Neuronal stem cell (in vitro differentiated cells): Measurements from ENCODE around the gene LRP1B.

Experiments
- DNase-seq: peaks from one replicate; pipeline ENCODE4 v3.0.0-alpha.2; 2013; ENCODE audit warnings: low spot score
- H2AFZ ChIP-seq: one replicate; pipeline ENCODE4 v1.6.1; 2013; ENCODE audit warnings: mild to moderate bottlenecking, low read length, inconsistent platforms
- H2AK5ac ChIP-seq: 2 replicates; pipeline ENCODE4 v1.6.1; 2013; ENCODE audit warnings: low read depth, mild to moderate bottlenecking, inconsistent platforms, low read length, moderate library complexity, mixed read lengths
- H2BK120ac ChIP-seq: 2 replicates; pipeline ENCODE4 v1.6.1; 2013; ENCODE audit warnings: low read depth, mild to moderate bottlenecking, inconsistent platforms, low read length, moderate library complexity, mixed read lengths
- H2BK12ac ChIP-seq: one replicate; pipeline ENCODE4 v1.6.1; 2013; ENCODE audit warnings: low read length, inconsistent platforms
- H2BK15ac ChIP-seq: 2 replicates; pipeline ENCODE4 v1.6.1; 2013; ENCODE audit warnings: mild to moderate bottlenecking, low read length, inconsistent platforms, mixed read lengths
- H2BK5ac ChIP-seq: one replicate; pipeline ENCODE4 v1.6.1; 2013; ENCODE audit warnings: inconsistent platforms, mild to moderate bottlenecking, low read length, moderate library complexity
- H3K14ac ChIP-seq: one replicate; pipeline ENCODE4 v1.6.1; 2013; ENCODE audit warnings: low read length, inconsistent platforms
- H3K18ac ChIP-seq: 2 replicates; pipeline ENCODE4 v1.6.1; 2013; ENCODE audit warnings: low read length, inconsistent platforms
- H3K23ac ChIP-seq: 2 replicates; pipeline ENCODE4 v1.6.1; 2013; ENCODE audit warnings: low read depth, mild to moderate bottlenecking, mixed read lengths, low read length, inconsistent platforms; ENCODE audit not compliant: poor library complexity
- H3K27ac ChIP-seq: replicated peaks from 3 replicates; pipeline ENCODE4 v1.5.1; 2013; ENCODE audit warnings: low read length, inconsistent platforms
- H3K27me3 ChIP-seq, 3 experiments: 2 replicates each; pipeline ENCODE4 v1.6.1; 2013; ENCODE audit warnings: low read length in 3 of 3, mild to moderate bottlenecking in 2 of 3, inconsistent platforms in 1 of 3, low read depth in 1 of 3, mixed read lengths in 1 of 3, moderate library complexity in 1 of 3; ENCODE audit not compliant: control insufficient read depth in 3 of 3, insufficient read depth in 3 of 3
- H3K36me3 ChIP-seq, 2 donors: replicated peaks in 1 of 2; 2 replicates each; pipeline ENCODE4 v1.6.1; 2013; ENCODE audit warnings: low read length in 2 of 2; ENCODE audit not compliant: control insufficient read depth in 2 of 2, insufficient read depth in 2 of 2
- H3K4ac ChIP-seq: 2 replicates; pipeline ENCODE4 v1.6.1; 2013; ENCODE audit warnings: inconsistent platforms, mild to moderate bottlenecking, low read length, moderate library complexity
- H3K4me1 ChIP-seq, 2 donors: 1 replicate in 1 of 2; 2 replicates in 1 of 2; pipeline ENCODE4 v1.6.1; 2013; ENCODE audit warnings: low read length in 2 of 2, low read depth in 1 of 2; ENCODE audit not compliant: control insufficient read depth in 2 of 2, insufficient read depth in 1 of 2
- H3K4me2 ChIP-seq: one replicate; pipeline ENCODE4 v1.6.1; 2013; ENCODE audit warnings: mild to moderate bottlenecking, low read length, inconsistent platforms; ENCODE audit not compliant: insufficient read depth, poor library complexity, severe bottlenecking
- H3K4me3 ChIP-seq, 2 donors: 2 replicates each; pipeline ENCODE4 v1.5.1; 2013; ENCODE audit warnings: low read length in 2 of 2, mild to moderate bottlenecking in 2 of 2, inconsistent platforms in 1 of 2, moderate library complexity in 1 of 2
- H3K79me1 ChIP-seq: one replicate; pipeline ENCODE4 v1.6.1; 2013; ENCODE audit warnings: low read depth, mild to moderate bottlenecking, inconsistent platforms, low read length, moderate library complexity
- H3K9ac ChIP-seq: one replicate; pipeline ENCODE4 v1.6.1; 2013; ENCODE audit warnings: mild to moderate bottlenecking, low read depth, low read length, inconsistent platforms; ENCODE audit not compliant: poor library complexity
- H3K9me3 ChIP-seq, 2 donors: replicated peaks in 1 of 2; 2 replicates each; pipeline versions ENCODE3 to v1.6.1; 2013; ENCODE audit warnings: low read length in 2 of 2, mild to moderate bottlenecking in 2 of 2, inconsistent platforms in 1 of 2, low read depth in 1 of 2, mixed read lengths in 1 of 2, moderate library complexity in 1 of 2; ENCODE audit not compliant: control insufficient read depth in 2 of 2, insufficient read depth in 1 of 2
- H4K8ac ChIP-seq: one replicate; pipeline ENCODE4 v1.6.1; 2013; ENCODE audit warnings: low read depth, mild to moderate bottlenecking, inconsistent platforms, low read length, moderate library complexity
- H4K91ac ChIP-seq: one replicate; pipeline ENCODE4 v1.6.1; 2013; ENCODE audit warnings: low read length, low read depth, mild to moderate bottlenecking, inconsistent platforms; ENCODE audit not compliant: poor library complexity
- WGBS, 2 donors: extraction: QIAGEN DNeasy Blood & Tissue Kit; methylation state at CpG; one replicate each; pipeline ENCODE4 v1.1.7; 2013; ENCODE audit warnings: missing lambda C conversion rate in 2 of 2, mixed read lengths in 1 of 2; ENCODE audit not compliant: insufficient read length in 2 of 2, insufficient replicate concordance in 1 of 2; ENCODE audit errors: extremely low coverage in 2 of 2; 5-methylcytosine and 5-hydroxymethylcytosine counted together

The LRP1B gene

GRCh38 chr2:141200191-141200590 lies 930.6 kb downstream of the LRP1B start:
- no peak overlapping the region for H4K91ac ChIP-seq
- no peak overlapping the region for H4K8ac ChIP-seq
- no CpG with 5 or more reads among the region's 1 CpG for WGBS, 2 donors
- no peaks in the 10 kb centered on the region for H3K4me1 ChIP-seq
- no peak overlapping the region for H3K23ac ChIP-seq
- no peaks in the 10 kb centered on the region for H3K9me3 ChIP-seq
- H2AFZ ChIP-seq, result no peak overlapping the region
- H3K4me3 ChIP-seq, result no peak overlapping the region
- no peaks in the 10 kb centered on the region for H3K79me1 ChIP-seq
- H2AK5ac ChIP-seq, result no peak overlapping the region
- no peak overlapping the region for H3K4me2 ChIP-seq
- H2BK15ac ChIP-seq, result no peak overlapping the region
- H3K18ac ChIP-seq, result no peak overlapping the region
- no peak overlapping the region for H3K14ac ChIP-seq
- H2BK120ac ChIP-seq, result no peak overlapping the region
- H2BK12ac ChIP-seq, result no peak overlapping the region
- no peaks in the 10 kb centered on the region for H3K27me3 ChIP-seq
- H2BK5ac ChIP-seq, result no peak overlapping the region
- no peak for DNase-seq
- no peak overlapping the region for H3K27ac ChIP-seq
- H3K4ac ChIP-seq, result no peak overlapping the region
- no peaks in the 10 kb centered on the region for H3K36me3 ChIP-seq
- H3K9ac ChIP-seq, result no peak overlapping the region

DNA sequence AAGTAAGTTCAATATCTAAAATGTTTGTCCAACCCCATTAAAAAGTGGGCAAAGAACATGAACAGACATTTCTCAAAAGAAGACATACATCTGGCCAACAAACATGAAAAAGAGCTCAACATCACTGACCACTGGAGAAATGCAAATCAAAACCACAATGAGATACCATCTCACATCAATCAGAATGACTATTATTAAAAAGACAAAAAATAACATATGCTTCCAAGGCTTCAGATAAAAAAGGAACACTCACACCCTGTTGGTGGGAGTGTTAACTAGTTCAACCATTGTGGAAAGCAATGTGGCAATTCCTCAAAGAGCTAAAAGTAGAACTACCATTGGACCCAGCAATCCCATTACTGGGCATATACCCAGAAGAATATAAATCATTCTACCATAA lies 931.1 kb downstream of the LRP1B start:
- H2BK12ac ChIP-seq, result no peak overlapping the region
- H3K4me2 ChIP-seq, result no peak overlapping the region
- no peak overlapping the region for H3K18ac ChIP-seq
- H2BK120ac ChIP-seq, result no peak overlapping the region
- no peaks in the 10 kb centered on the region for H3K36me3 ChIP-seq
- H3K27ac ChIP-seq, result no peak overlapping the region
- no peak overlapping the region for H3K4me3 ChIP-seq
- no peaks in the 10 kb centered on the region for H3K79me1 ChIP-seq
- H4K8ac ChIP-seq, result no peak overlapping the region
- H3K9ac ChIP-seq, result no peak overlapping the region
- no peaks in the 10 kb centered on the region for H3K27me3 ChIP-seq
- H3K14ac ChIP-seq, result no peak overlapping the region
- H3K23ac ChIP-seq, result no peak overlapping the region
- no peak overlapping the region for H2AFZ ChIP-seq
- no peak overlapping the region for H3K4ac ChIP-seq
- H4K91ac ChIP-seq, result no peak overlapping the region
- no peaks in the 10 kb centered on the region for H3K4me1 ChIP-seq
- no peak overlapping the region for H2BK15ac ChIP-seq
- H2BK5ac ChIP-seq, result no peak overlapping the region
- no peak overlapping the region for H2AK5ac ChIP-seq
- DNase-seq, result no peak
- no peaks in the 10 kb centered on the region for H3K9me3 ChIP-seq

- no peak overlapping the region for H3K4ac ChIP-seq
Observed at GRCh38 chr2:141195087-141195486, 935.7 kb downstream of the LRP1B start.

GRCh38 chr2:141187075-141187439 lies 943.8 kb downstream of the LRP1B start:
- Histone ChIP-seq H2BK15ac (no peak overlapping the region), H3K36me3 (no peaks in the 10 kb centered on the region), H3K4ac (no peak overlapping the region), H2AK5ac (no peak overlapping the region), H3K23ac (no peak overlapping the region), H2BK5ac (no peak overlapping the region), H4K8ac (no peak overlapping the region), H3K4me2 (no peak overlapping the region), H3K27ac (no peak overlapping the region), H3K14ac (no peak overlapping the region), H2AFZ (peak overlapping the region; percentile 63), H2BK12ac (no peak overlapping the region), H3K9ac (no peak overlapping the region), H3K4me1 (no peaks in the 10 kb centered on the region), H3K27me3 (no peaks in the 10 kb centered on the region), H3K79me1 (no peaks in the 10 kb centered on the region), H2BK120ac (no peak overlapping the region), H4K91ac (no peak overlapping the region), H3K4me3 (no peak overlapping the region), H3K18ac (no peak overlapping the region), H3K9me3 (no peaks in the 10 kb centered on the region)
- no peak for DNase-seq
- WGBS, 2 donors, result no CpG with 5 or more reads among the region's 4 CpGs

More at GRCh38 chr2:141195087-141195486, 935.7 kb downstream of the LRP1B start:
- Histone ChIP-seq H3K79me1 (no peaks in the 10 kb centered on the region), H3K4me3 (no peak overlapping the region), H3K4me2 (no peak overlapping the region), H3K18ac (no peak overlapping the region), H3K14ac (no peak overlapping the region), H2BK15ac (no peak overlapping the region), H2AFZ (no peak overlapping the region), H2AK5ac (no peak overlapping the region), H4K91ac (no peak overlapping the region), H3K9me3 (no peaks in the 10 kb centered on the region), H2BK5ac (no peak overlapping the region), H3K27ac (no peak overlapping the region), H4K8ac (no peak overlapping the region), H3K27me3 (no peaks in the 10 kb centered on the region), H3K4me1 (no peaks in the 10 kb centered on the region), H2BK120ac (no peak overlapping the region), H3K36me3 (no peaks in the 10 kb centered on the region), H3K23ac (no peak overlapping the region), H2BK12ac (no peak overlapping the region), H3K9ac (no peak overlapping the region)
- no CpG with 5 or more reads among the region's 1 CpG for WGBS, 2 donors
- DNase-seq, result no peak
